HEK293 (cell line): ENCODE data around the gene HSDL1.

Experiments
- CTCF ChIA-PET: fragments of 350-600 bp; formaldehyde crosslinking; extraction: SDS; loops from one replicate; lab custom pipeline; 2021; ENCODE audit warnings: antibody characterized with exemption; lab: Yijun Ruan, JAX
- POLR2A ChIA-PET: fragments of 300-600 bp; formaldehyde crosslinking; extraction: SDS; loops from one replicate; lab custom pipeline; 2020; ENCODE audit warnings: antibody characterized with exemption, inconsistent platforms; lab: Yijun Ruan, JAX
- H3K27ac ChIP-seq: fragments of 200-500 bp; sonication (Bioruptor generic); 2 replicates; pipeline ENCODE4 v1.5.1; 2014; ENCODE audit warnings: low read depth, low read length, control low read depth, inconsistent platforms; ENCODE audit errors: extremely low read depth
- H3K36me3 ChIP-seq, 2 experiments: fragments of 200-500 bp in 1 of 2; sonication (Bioruptor generic) in 1 of 2; 1 replicate in 1 of 2; 2 replicates in 1 of 2; pipeline ENCODE4 v1.5.1; 2014 to 2017; ENCODE audit warnings: inconsistent platforms in 2 of 2, low read length in 2 of 2; ENCODE audit not compliant: control insufficient read depth in 2 of 2, insufficient read depth in 1 of 2
- H3K4me1 ChIP-seq: fragments of 200-500 bp; sonication (Bioruptor generic); 2 replicates; pipeline ENCODE4 v1.5.1; 2014; ENCODE audit warnings: mild to moderate bottlenecking, low read length, inconsistent platforms; ENCODE audit not compliant: control insufficient read depth, insufficient read depth
- H3K4me3 ChIP-seq: 2 replicates; pipeline ENCODE4 v1.5.1; 2011; ENCODE audit warnings: low read depth, mild to moderate bottlenecking, control low read depth, low read length, moderate library complexity
- H3K9me3 ChIP-seq: fragments of 200-500 bp; sonication (Bioruptor generic); 2 replicates; pipeline ENCODE4 v1.5.1; 2014; ENCODE audit warnings: low read depth, low read length, inconsistent platforms; ENCODE audit not compliant: control insufficient read depth, insufficient read depth
- GLI4 ChIP-seq: fragments of 450-650 bp; formaldehyde crosslinking; IDR thresholded peaks from 2 replicates; pipeline ENCODE4 v1.5.1; 2016; ENCODE audit warnings: missing biosample characterization, missing genetic modification characterization
- KLF16 ChIP-seq: fragments of 450-650 bp; formaldehyde crosslinking; IDR thresholded peaks from 2 replicates; pipeline ENCODE4 v1.5.1; 2017; ENCODE audit warnings: missing biosample characterization, missing genetic modification characterization
- MZF1 ChIP-seq: fragments of 450-650 bp; formaldehyde crosslinking; IDR thresholded peaks from 2 replicates; pipeline ENCODE4 v1.5.1; 2017; ENCODE audit warnings: missing biosample characterization, missing genetic modification characterization, borderline replicate concordance
- OSR2 ChIP-seq: fragments of 450-650 bp; formaldehyde crosslinking; IDR thresholded peaks from 2 replicates; pipeline ENCODE4 v1.5.1; 2016; ENCODE audit warnings: missing biosample characterization, missing genetic modification characterization
- REPIN1 ChIP-seq: fragments of 450-650 bp; formaldehyde crosslinking; IDR thresholded peaks from 2 replicates; pipeline ENCODE4 v1.5.1; 2017; ENCODE audit warnings: missing biosample characterization, missing genetic modification characterization, low read depth
- SALL2 ChIP-seq: fragments of 450-650 bp; formaldehyde crosslinking; IDR thresholded peaks from 2 replicates; pipeline ENCODE4 v1.5.0; 2017; ENCODE audit warnings: missing biosample characterization, mild to moderate bottlenecking, missing genetic modification characterization, borderline replicate concordance
- ZNF10 ChIP-seq: fragments of 450-650 bp; formaldehyde crosslinking; IDR thresholded peaks from 2 replicates; pipeline ENCODE4 v1.5.1; 2017; ENCODE audit warnings: missing biosample characterization, missing genetic modification characterization
- ZNF169 ChIP-seq: fragments of 450-650 bp; formaldehyde crosslinking; IDR thresholded peaks from 2 replicates; pipeline ENCODE4 v1.5.1; 2016; ENCODE audit warnings: missing biosample characterization, missing genetic modification characterization
- ZNF18 ChIP-seq: fragments of 450-650 bp; formaldehyde crosslinking; IDR thresholded peaks from 2 replicates; pipeline ENCODE4 v1.5.1; 2016; ENCODE audit warnings: missing biosample characterization, missing genetic modification characterization
- ZNF23 ChIP-seq: fragments of 450-650 bp; formaldehyde crosslinking; IDR thresholded peaks from 2 replicates; pipeline ENCODE4 v1.5.1; 2016; ENCODE audit warnings: missing biosample characterization, missing genetic modification characterization, borderline replicate concordance
- ZNF280D ChIP-seq: fragments of 450-650 bp; formaldehyde crosslinking; IDR thresholded peaks from 2 replicates; pipeline ENCODE4 v1.5.1; 2016; ENCODE audit warnings: missing biosample characterization, missing genetic modification characterization
- ZNF311 ChIP-seq: fragments of 450-650 bp; formaldehyde crosslinking; IDR thresholded peaks from 2 replicates; pipeline ENCODE4 v1.5.1; 2017; ENCODE audit warnings: missing biosample characterization, missing genetic modification characterization, borderline replicate concordance
- ZNF488 ChIP-seq: fragments of 450-650 bp; formaldehyde crosslinking; IDR thresholded peaks from 2 replicates; pipeline ENCODE4 v1.5.1; 2016; ENCODE audit warnings: missing biosample characterization, missing genetic modification characterization
- ZNF518A ChIP-seq: fragments of 450-650 bp; formaldehyde crosslinking; conservative IDR thresholded peaks from 2 replicates; pipeline ENCODE4 v1.5.1; 2016; ENCODE audit warnings: low read depth, missing biosample characterization, missing genetic modification characterization
- ZNF549 ChIP-seq: fragments of 450-650 bp; IDR thresholded peaks from 2 replicates; pipeline ENCODE4 v1.5.1; 2018; ENCODE audit warnings: missing biosample characterization, missing genetic modification characterization, mild to moderate bottlenecking, inconsistent platforms, moderate library complexity
- ZNF626 ChIP-seq: fragments of 450-650 bp; sonication (Bioruptor Pico); formaldehyde crosslinking; IDR thresholded peaks from 2 replicates; pipeline ENCODE4 v1.5.1; 2018; ENCODE audit warnings: missing biosample characterization, missing genetic modification characterization, inconsistent platforms
- ZNF670 ChIP-seq: fragments of 450-650 bp; formaldehyde crosslinking; IDR thresholded peaks from 2 replicates; pipeline ENCODE4 v1.5.1; 2016; ENCODE audit warnings: missing biosample characterization, missing genetic modification characterization, low read depth

Gene HSDL1

GRCh38 chr16:84137287-84137686, 7.7 kb downstream of the HSDL1 start:
- POLR2A ChIA-PET, result interaction anchor here (1.8 kb wide), 1 partner anchor 20 kb away, joined by 6 read pairs; the partner anchor contains the start of gene MBTPS1
- H3K36me3 ChIP-seq, result no peaks in the 10 kb centered on the region
- TF ChIP-seq ZNF311 (tag by site-specific recombination), result no peak
- TF ChIP-seq ZNF626 (tag by site-specific recombination), result no peak
- TF ChIP-seq ZNF670 (tag by site-specific recombination), result no peak
- TF ChIP-seq ZNF280D (tag by site-specific recombination), result no peak
- no peak for TF ChIP-seq MZF1 (tag by site-specific recombination)
- no peak for TF ChIP-seq ZNF10 (tag by site-specific recombination)
- no peak for TF ChIP-seq ZNF518A
- no peak for TF ChIP-seq REPIN1 (tag by site-specific recombination)
- no peak for TF ChIP-seq ZNF18 (tag by site-specific recombination)
- TF ChIP-seq ZNF23, result no peak
- no peak for TF ChIP-seq KLF16 (tag by site-specific recombination)
- no peak for TF ChIP-seq ZNF488 (tag by site-specific recombination)
- TF ChIP-seq ZNF549 (tag by site-specific recombination), result no peak
- no peak for TF ChIP-seq ZNF169 (tag by site-specific recombination)
- no peak for TF ChIP-seq GLI4
- no peak for TF ChIP-seq SALL2 (tag by site-specific recombination)
- no peak for TF ChIP-seq OSR2 (tag by site-specific recombination)
- TF ChIP-seq, all 188 proteins: peak for 0
- H3K9me3 ChIP-seq, result no peaks in the 10 kb centered on the region
- CTCF ChIA-PET, result interaction anchor here (1.1 to 2.5 kb wide), 3 partner anchors 20 to 53 kb away, joined by 4 to 12 read pairs (median 12); partner anchors contain the start of genes MBTPS1 and TAF1C
- peaks cover 7% of the 10 kb centered on the region; the same call in 1 of the 2 replicates for H3K4me1 ChIP-seq
- no peak overlapping the region for H3K27ac ChIP-seq
- no peak overlapping the region for H3K4me3 ChIP-seq
